Measurements from ENCODE around the gene PTPRD.

GRCh38 chr9:9498128-9498527 is 1114.7 kb downstream of the PTPRD start:
- TF ChIP-seq CTCF (conservative IDR thresholded peaks at IDR 0.05; ENCODE audit: low read depth in 2 of 2) (no peak), REST (IDR thresholded peaks at IDR 0.05; ENCODE audit: unreplicated experiment) (no peak), POLR2AphosphoS5 (IDR thresholded peaks at IDR 0.05; ENCODE audit: low read depth) (no peak), CREB1 (CRISPR knock-in tag; IDR thresholded peaks at IDR 0.05; ENCODE audit: low read depth) (no peak), EZH2phosphoT487 (IDR thresholded peaks at IDR 0.05; ENCODE audit: unreplicated experiment) (no peak), EZH2 (IDR thresholded peaks at IDR 0.05; ENCODE audit: low read depth, unreplicated experiment) (no peak), ZNF114 (CRISPR knock-in tag; IDR thresholded peaks at IDR 0.05) (no peak), JUNB (IDR thresholded peaks at IDR 0.05; ENCODE audit: unreplicated experiment) (no peak), STAT1 (IDR thresholded peaks at IDR 0.05; ENCODE audit: unreplicated experiment) (no peak), ETS1 (IDR thresholded peaks at IDR 0.05) (no peak), ZNF462 (CRISPR knock-in tag; IDR thresholded peaks at IDR 0.05) (no peak), NANOG (IDR thresholded peaks at IDR 0.05; ENCODE audit: borderline replicate concordance) (no peak), ZNF331 (CRISPR knock-in tag; IDR thresholded peaks at IDR 0.05; ENCODE audit: low read depth) (no peak)
